Measurements from ENCODE around the gene MAPRE3. TPM values are rescaled to one million over a fixed set of nuclear protein-coding genes. Genes with fewer than 3 reads are reported as not detected.

The MAPRE3 gene
- total RNA-seq, 1 donor from 2014 or later = 4.6 TPM

DNA sequence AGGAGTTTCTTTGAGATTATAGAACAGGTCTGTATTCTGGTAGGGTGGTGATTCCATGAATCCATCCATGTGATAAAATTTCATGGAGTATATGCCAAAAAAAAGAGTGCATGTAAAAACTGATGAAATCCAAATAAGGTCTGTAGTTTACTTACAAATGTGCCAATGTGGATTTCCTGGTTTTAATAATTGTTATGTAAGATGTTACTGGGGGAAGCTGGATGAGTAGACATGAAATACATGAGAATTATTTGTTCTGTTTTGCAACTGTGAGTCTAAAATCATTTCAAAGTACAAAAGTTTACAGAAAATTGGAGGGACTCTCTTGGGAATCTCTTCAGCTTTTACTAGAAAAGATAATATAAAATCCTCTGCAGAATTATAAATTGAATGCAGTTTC, 38.6 kb downstream of the MAPRE3 start:
- CTCF ChIA-PET = no interaction called here
- TF ChIP-seq, protein P1, sequence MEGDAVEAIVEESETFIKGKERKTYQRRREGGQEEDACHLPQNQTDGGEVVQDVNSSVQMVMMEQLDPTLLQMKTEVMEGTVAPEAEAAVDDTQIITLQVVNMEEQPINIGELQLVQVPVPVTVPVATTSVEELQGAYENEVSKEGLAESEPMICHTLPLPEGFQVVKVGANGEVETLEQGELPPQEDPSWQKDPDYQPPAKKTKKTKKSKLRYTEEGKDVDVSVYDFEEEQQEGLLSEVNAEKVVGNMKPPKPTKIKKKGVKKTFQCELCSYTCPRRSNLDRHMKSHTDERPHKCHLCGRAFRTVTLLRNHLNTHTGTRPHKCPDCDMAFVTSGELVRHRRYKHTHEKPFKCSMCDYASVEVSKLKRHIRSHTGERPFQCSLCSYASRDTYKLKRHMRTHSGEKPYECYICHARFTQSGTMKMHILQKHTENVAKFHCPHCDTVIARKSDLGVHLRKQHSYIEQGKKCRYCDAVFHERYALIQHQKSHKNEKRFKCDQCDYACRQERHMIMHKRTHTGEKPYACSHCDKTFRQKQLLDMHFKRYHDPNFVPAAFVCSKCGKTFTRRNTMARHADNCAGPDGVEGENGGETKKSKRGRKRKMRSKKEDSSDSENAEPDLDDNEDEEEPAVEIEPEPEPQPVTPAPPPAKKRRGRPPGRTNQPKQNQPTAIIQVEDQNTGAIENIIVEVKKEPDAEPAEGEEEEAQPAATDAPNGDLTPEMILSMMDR (IDR thresholded peaks at IDR 0.05) = no peak
- Mint-ChIP-seq H3K36me3 (ENCODE audit: low read depth) (no peaks in the 10 kb centered on the region), H3K27me3 (peaks cover 24% of the 10 kb centered on the region), H3K27ac (no peak overlapping the region), H3K4me3 (no peak overlapping the region), H3K9me3 (no peaks in the 10 kb centered on the region), H3K4me1 (no peaks in the 10 kb centered on the region)
- ATAC-seq (ENCODE audit: low read depth) (no peak), DNase-seq (no peak)
- POLR2A ChIA-PET = no interaction called here
- intact Hi-C loops (cut with micrococcal nuclease) = no loop called here

DNA sequence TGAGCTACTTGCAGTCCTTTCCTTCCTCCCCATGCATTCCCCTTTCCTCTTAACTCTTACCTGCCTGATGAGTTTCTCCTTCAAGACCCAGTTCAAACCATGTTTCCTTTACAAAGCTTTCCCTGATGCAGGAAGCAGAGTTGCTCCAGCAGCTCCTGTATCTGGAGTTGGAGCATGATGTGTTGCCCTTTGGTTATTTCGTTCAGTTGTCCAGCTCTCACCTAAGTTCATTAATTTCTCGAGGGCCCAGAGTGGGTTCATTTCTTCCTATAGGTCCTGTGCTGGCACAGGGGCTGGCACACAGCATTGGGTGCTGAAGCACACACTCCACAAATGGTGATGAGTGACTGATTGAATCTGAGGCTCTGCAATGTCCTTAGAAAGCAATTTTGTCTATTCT, 39.3 kb downstream of the MAPRE3 start:
- peaks cover 20% of the 10 kb centered on the region for H3K27me3 Mint-ChIP-seq
- intact Hi-C loops (cut with micrococcal nuclease) = no loop called here
- TF ChIP-seq, protein P1 (IDR thresholded peaks at IDR 0.05) = no peak
- DNase-seq (no peak), ATAC-seq (ENCODE audit: low read depth) (no peak)
- H3K4me1 Mint-ChIP-seq = no peaks in the 10 kb centered on the region
- ChIA-PET POLR2A (interaction anchor here (0.6 kb wide), 1 partner anchor 160 kb away, joined by 3 read pairs; no protein-coding TSS in a partner anchor), CTCF (no interaction called here)
- H3K9me3 Mint-ChIP-seq = no peaks in the 10 kb centered on the region
- no peak overlapping the region for H3K27ac Mint-ChIP-seq
- H3K36me3 Mint-ChIP-seq (ENCODE audit: low read depth) = no peaks in the 10 kb centered on the region
- no peak overlapping the region for H3K4me3 Mint-ChIP-seq

DNA sequence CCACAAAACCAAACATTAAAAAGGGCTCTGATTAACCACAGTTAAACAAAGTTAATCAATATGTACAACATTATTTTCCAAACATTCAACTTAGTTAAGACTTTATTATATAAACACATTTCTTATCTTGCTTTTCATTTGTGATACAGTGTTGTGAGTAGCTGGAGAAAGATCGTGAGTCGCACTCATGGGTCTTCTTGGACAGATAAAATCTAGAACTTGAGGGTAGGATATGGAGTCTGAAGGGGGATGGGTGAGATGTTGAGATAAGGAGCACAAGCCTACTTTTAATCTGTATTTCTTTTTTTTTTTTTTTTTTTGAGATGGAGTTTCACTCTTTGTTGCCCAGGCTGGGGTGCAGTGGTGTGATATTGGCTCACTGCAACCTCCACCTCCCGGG, 39.7 kb downstream of the MAPRE3 start:
- ATAC-seq (ENCODE audit: low read depth) (no peak), DNase-seq (no peak)
- Mint-ChIP-seq H3K27me3 (peaks cover 18% of the 10 kb centered on the region), H3K27ac (no peak overlapping the region), H3K4me1 (no peaks in the 10 kb centered on the region), H3K4me3 (no peak overlapping the region), H3K36me3 (ENCODE audit: low read depth) (no peaks in the 10 kb centered on the region), H3K9me3 (no peaks in the 10 kb centered on the region)
- ChIA-PET CTCF (interaction anchor here (0.5 kb wide), 1 partner anchor 418 kb away, joined by 3 read pairs; no protein-coding TSS in a partner anchor), POLR2A (interaction anchor here (0.6 kb wide), 1 partner anchor 160 kb away, joined by 3 read pairs; no protein-coding TSS in a partner anchor)
- TF ChIP-seq, protein P1 (IDR thresholded peaks at IDR 0.05) = no peak
- intact Hi-C loops (cut with micrococcal nuclease) = no loop called here

DNA sequence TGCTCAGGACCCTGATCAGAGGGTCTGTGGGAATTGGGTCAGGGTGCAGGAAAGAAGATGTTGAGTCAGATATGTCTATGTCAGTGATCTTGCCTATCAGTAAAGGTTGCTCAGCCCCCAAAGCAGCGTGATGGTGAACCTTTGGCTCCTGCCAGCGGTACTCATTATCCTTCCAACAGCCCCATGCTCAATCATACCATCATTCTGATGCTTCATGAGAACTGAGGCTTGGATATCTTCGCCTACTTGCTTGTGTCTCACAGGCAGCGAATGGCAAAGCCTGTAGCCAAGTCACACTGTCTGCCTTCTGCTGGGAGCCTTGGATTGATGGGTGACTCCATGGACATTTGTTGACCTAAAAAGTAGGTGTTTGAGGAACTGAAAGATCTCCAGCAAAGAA, 43.3 kb downstream of the MAPRE3 start:
- ChIA-PET CTCF (no interaction called here), POLR2A (no interaction called here)
- H3K4me1 Mint-ChIP-seq = no peaks in the 10 kb centered on the region
- H3K27ac Mint-ChIP-seq = no peak overlapping the region
- TF ChIP-seq, protein P1 (IDR thresholded peaks at IDR 0.05) = no peak
- no peak overlapping the region for H3K4me3 Mint-ChIP-seq
- ATAC-seq (ENCODE audit: low read depth) = no peak
- H3K36me3 Mint-ChIP-seq (ENCODE audit: low read depth) = no peaks in the 10 kb centered on the region
- no peaks in the 10 kb centered on the region for H3K9me3 Mint-ChIP-seq
- intact Hi-C loops (cut with micrococcal nuclease) = no loop called here
- H3K27me3 Mint-ChIP-seq = peaks cover 10% of the 10 kb centered on the region
- DNase-seq = no peak

DNA sequence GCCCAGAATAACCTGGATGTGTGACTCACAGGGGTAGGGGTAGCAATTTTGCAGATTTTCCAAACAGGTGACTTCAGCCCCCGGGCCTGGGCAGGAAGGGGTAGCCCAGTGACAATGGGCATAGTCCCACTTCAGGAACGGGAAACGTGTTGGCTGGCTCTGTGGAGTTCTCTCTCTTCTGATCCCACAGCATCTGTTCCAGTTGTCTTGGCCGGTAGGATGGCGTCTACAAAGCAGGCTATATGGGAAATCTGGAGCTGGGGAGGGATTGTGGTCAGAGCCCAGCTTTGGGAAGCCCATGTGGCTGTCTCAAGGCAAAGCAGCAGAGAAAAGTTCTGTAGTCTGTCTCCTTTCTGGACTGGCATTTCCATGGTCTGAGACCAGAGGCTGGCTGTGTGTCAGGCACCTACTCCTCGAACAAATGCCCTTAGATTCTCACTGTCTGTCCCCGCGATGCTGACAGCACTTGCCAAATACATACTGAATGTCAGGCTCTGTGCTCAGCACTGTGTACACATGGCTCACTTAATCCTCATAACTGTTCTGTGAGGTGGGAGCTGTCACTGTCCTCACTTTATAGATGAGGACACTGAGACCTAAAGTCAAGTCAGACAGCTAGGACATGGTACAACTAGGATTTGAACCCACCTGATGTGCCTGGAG, 44.5 kb downstream of the MAPRE3 start:
- ChIA-PET CTCF (interaction anchor here (1.6 to 2.7 kb wide), 2 partner anchors 52 to 288 kb away, joined by 5 to 52 read pairs; no protein-coding TSS in a partner anchor), POLR2A (no interaction called here)
- Mint-ChIP-seq H3K27ac (no peak overlapping the region), H3K9me3 (no peaks in the 10 kb centered on the region), H3K36me3 (ENCODE audit: low read depth) (no peaks in the 10 kb centered on the region), H3K4me1 (no peaks in the 10 kb centered on the region), H3K27me3 (peaks cover 8% of the 10 kb centered on the region), H3K4me3 (no peak overlapping the region)
- intact Hi-C loops (cut with micrococcal nuclease) = no loop called here
- ATAC-seq (ENCODE audit: low read depth) (no peak), DNase-seq (no peak)
- TF ChIP-seq, protein P1 (IDR thresholded peaks at IDR 0.05) = no peak

All from activated B cell treated with CpG ODN at 0.5 μM for 24 hours (primary cell).